ENCODE data around the gene OSBPL3.
A peak's percentile ranks its signal among the peaks of the same experiment; 100 is the strongest.

Gene OSBPL3

GRCh38 chr7:24979470-24979862 lies 512 bp downstream of the OSBPL3 start:
- DNase-seq (ENCODE audit: low spot score): peak; percentile 78

GRCh38 chr7:24978843-24979469 lies 1.0 kb downstream of the OSBPL3 start:
- DNase-seq (ENCODE audit: low spot score): no peak
- no peak for TF ChIP-seq CTCF (IDR thresholded peaks at IDR 0.05; ENCODE audit: extremely low read depth, missing control alignments)

More at GRCh38 chr7:24979470-24979862, 512 bp downstream of the OSBPL3 start:
- TF ChIP-seq CTCF (IDR thresholded peaks at IDR 0.05; ENCODE audit: extremely low read depth, missing control alignments): peak; percentile 50

- DNase-seq (ENCODE audit: low spot score): no peak
- no peak for TF ChIP-seq CTCF (IDR thresholded peaks at IDR 0.05; ENCODE audit: extremely low read depth, missing control alignments)
Observed at GRCh38 chr7:24975644-24976260, 4.2 kb downstream of the OSBPL3 start.

- TF ChIP-seq CTCF (IDR thresholded peaks at IDR 0.05; ENCODE audit: extremely low read depth, missing control alignments): no peak
- DNase-seq (ENCODE audit: low spot score): no peak
Observed at GRCh38 chr7:24975172-24975571, 4.8 kb downstream of the OSBPL3 start.

GRCh38 chr7:24974026-24974832 lies 5.7 kb downstream of the OSBPL3 start:
- no peak for TF ChIP-seq CTCF (IDR thresholded peaks at IDR 0.05; ENCODE audit: extremely low read depth, missing control alignments)

GRCh38 chr7:24972991-24973390 lies 7.0 kb downstream of the OSBPL3 start:
- no peak for DNase-seq (ENCODE audit: low spot score)
- no peak for TF ChIP-seq CTCF (IDR thresholded peaks at IDR 0.05; ENCODE audit: extremely low read depth, missing control alignments)

More at GRCh38 chr7:24974026-24974832, 5.7 kb downstream of the OSBPL3 start:
- DNase-seq (ENCODE audit: low spot score): no peak

- no peak for TF ChIP-seq CTCF (IDR thresholded peaks at IDR 0.05; ENCODE audit: extremely low read depth, missing control alignments)
- DNase-seq (ENCODE audit: low spot score): no peak
Observed at GRCh38 chr7:24972166-24972477, 7.9 kb downstream of the OSBPL3 start.
